ENCODE results near the gene ARHGAP26. TPM values are rescaled to one million over a fixed set of nuclear protein-coding genes. Genes with fewer than 3 reads are reported as not detected.
"Not testable (repeated sequence)": the region's sequence is repeated elsewhere in the genome, so short reads cannot be mapped to it uniquely, and the experiment has no call there.

The ARHGAP26 gene
- total and polyA plus RNA-seq, 5 donors = 13.2 to 56.9 (median 47.0) TPM

DNA sequence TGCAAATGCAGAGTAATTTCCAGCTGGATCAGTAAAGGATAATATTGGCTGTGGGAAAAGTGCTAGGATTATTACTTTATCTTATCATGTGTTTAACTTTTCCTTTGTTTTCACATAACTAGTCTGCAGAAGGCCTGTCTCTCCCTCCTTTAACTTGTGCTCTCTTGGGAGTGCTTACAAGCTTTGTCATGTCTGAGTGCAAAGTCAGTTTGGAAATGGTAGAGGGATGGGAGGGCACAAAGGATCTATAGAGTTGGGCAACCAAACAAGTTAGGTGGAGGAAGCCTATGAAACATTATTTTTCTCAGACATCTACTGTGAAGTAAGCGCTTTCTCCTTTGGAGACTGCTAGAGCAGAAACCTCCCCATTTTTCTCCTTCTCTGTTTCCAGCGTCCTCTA, 308.8 kb downstream of the ARHGAP26 start:
- intact Hi-C loops (cut with DNase I) = no loop called here
- Histone ChIP-seq H3K4me3 (ENCODE audit: low read length) (no peak overlapping the region), H3K9me3 (ENCODE audit: control insufficient read depth, low read length) (no peaks in the 10 kb centered on the region), H3K27me3 (ENCODE audit: control insufficient read depth, insufficient read depth) (no peaks in the 10 kb centered on the region), H3K27ac (ENCODE audit: low read length) (no peak overlapping the region), H3K4me1 (ENCODE audit: control insufficient read depth, insufficient read depth, low read length) (peaks cover 2% of the 10 kb centered on the region)
- DNase-seq (no peak), ATAC-seq (no peak)
- WGBS = 92% methylated on average over 2 of the region's 2 CpGs

GRCh38 chr5:143080407-143080806, 310.2 kb downstream of the ARHGAP26 start:
- Histone ChIP-seq H3K4me3 (ENCODE audit: low read length) (no peak overlapping the region), H3K9me3 (ENCODE audit: control insufficient read depth, low read length) (no peaks in the 10 kb centered on the region), H3K27me3 (ENCODE audit: control insufficient read depth, insufficient read depth) (no peaks in the 10 kb centered on the region), H3K4me1 (ENCODE audit: control insufficient read depth, insufficient read depth, low read length) (peaks cover 8% of the 10 kb centered on the region), H3K27ac (ENCODE audit: low read length) (no peak overlapping the region)
- DNase-seq (no peak), ATAC-seq (no peak)
- WGBS = 97% methylated on average over 2 of the region's 2 CpGs
- intact Hi-C loops (cut with DNase I) = no loop called here

GRCh38 chr5:143080982-143081381, 310.8 kb downstream of the ARHGAP26 start:
- peaks cover 8% of the 10 kb centered on the region for H3K4me1 ChIP-seq (ENCODE audit: control insufficient read depth, insufficient read depth, low read length)

DNA sequence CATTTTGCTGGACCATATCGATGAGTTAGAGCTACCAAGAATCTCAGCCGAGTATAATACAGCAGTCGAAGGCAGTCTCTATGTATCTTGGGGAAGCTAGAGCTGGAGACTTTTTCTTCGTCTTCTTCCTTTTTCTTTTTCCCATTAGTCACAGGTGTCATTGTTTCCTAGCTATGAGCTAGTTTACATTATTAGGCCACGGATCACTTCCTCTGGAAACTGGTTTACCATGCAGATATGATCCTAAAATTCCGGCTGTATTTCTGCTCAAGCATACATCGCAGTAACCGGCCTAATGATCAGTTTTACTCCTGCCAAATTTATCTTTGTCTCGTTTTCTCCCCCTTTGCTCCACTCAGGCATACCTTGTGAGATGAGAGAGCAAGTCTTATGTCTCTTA, 312.8 kb downstream of the ARHGAP26 start:
- 74% methylated on average over 9 of the region's 9 CpGs for WGBS
- no peak for ATAC-seq

More at GRCh38 chr5:143080982-143081381, 310.8 kb downstream of the ARHGAP26 start:
- no peak overlapping the region for H3K27ac ChIP-seq (ENCODE audit: low read length)
- ATAC-seq (no peak), DNase-seq (no peak)
- WGBS = 96% methylated on average over 1 of the region's 1 CpG
- no peaks in the 10 kb centered on the region for H3K27me3 ChIP-seq (ENCODE audit: control insufficient read depth, insufficient read depth)
- intact Hi-C loops (cut with DNase I) = no loop called here
- no peak overlapping the region for H3K4me3 ChIP-seq (ENCODE audit: low read length)
- H3K9me3 ChIP-seq (ENCODE audit: control insufficient read depth, low read length) = no peaks in the 10 kb centered on the region

DNA sequence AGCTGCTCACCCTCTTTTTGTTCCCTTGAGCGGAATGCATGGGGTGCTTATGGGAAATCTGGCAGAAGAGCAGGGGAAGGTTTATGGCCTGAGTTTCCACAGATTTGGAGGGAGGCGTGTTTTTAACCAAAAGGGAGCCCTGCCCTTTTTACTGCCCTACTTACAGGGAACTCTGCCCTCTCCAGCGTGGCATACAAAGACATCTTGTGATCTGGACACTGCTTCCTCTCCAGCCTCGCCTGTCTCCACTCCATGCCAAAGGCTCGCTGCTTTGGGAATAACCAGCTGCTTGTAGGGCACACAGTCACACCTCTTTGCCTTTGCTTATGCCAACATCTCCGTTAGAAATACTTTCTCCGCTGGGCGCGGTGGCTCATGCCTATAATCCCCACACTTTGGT, 314.2 kb downstream of the ARHGAP26 start:
- ATAC-seq (peak in 1 of 2 donors; percentile 73), DNase-seq (peak in 1 of 3 donors; percentile 59)
- Histone ChIP-seq H3K4me1 (ENCODE audit: control insufficient read depth, insufficient read depth, low read length) (peaks cover 8% of the 10 kb centered on the region), H3K9me3 (ENCODE audit: control insufficient read depth, low read length) (no peaks in the 10 kb centered on the region), H3K4me3 (ENCODE audit: low read length) (no peak overlapping the region), H3K27ac (ENCODE audit: low read length) (peak overlapping the region; percentile 67), H3K27me3 (ENCODE audit: control insufficient read depth, insufficient read depth) (no peaks in the 10 kb centered on the region)
- intact Hi-C loops (cut with DNase I) = no loop called here
- WGBS = 80% methylated on average over 9 of the region's 9 CpGs

More for the DNA sequence above, 312.8 kb downstream of the ARHGAP26 start:
- Histone ChIP-seq H3K27ac (ENCODE audit: low read length) (no peak overlapping the region), H3K9me3 (ENCODE audit: control insufficient read depth, low read length) (no peaks in the 10 kb centered on the region), H3K27me3 (ENCODE audit: control insufficient read depth, insufficient read depth) (no peaks in the 10 kb centered on the region), H3K4me1 (ENCODE audit: control insufficient read depth, insufficient read depth, low read length) (peaks cover 8% of the 10 kb centered on the region), H3K4me3 (ENCODE audit: low read length) (no peak overlapping the region)
- DNase-seq = no peak
- intact Hi-C loops (cut with DNase I) = no loop called here

GRCh38 chr5:143085319-143085917, 315.2 kb downstream of the ARHGAP26 start:
- H3K4me3 ChIP-seq (ENCODE audit: low read length) = no peak overlapping the region
- intact Hi-C loops (cut with DNase I) = no loop called here
- H3K9me3 ChIP-seq (ENCODE audit: control insufficient read depth, low read length) = no peaks in the 10 kb centered on the region
- peaks cover 8% of the 10 kb centered on the region for H3K4me1 ChIP-seq (ENCODE audit: control insufficient read depth, insufficient read depth, low read length)
- 67% methylated on average over 6 of the region's 6 CpGs for WGBS
- no peaks in the 10 kb centered on the region for H3K27me3 ChIP-seq (ENCODE audit: control insufficient read depth, insufficient read depth)
- ATAC-seq (peak in 1 of 2 donors; percentile 26), DNase-seq (no peak)
- H3K27ac ChIP-seq (ENCODE audit: low read length) = no peak overlapping the region

GRCh38 chr5:143086546-143086907, 316.4 kb downstream of the ARHGAP26 start:
- WGBS = 94% methylated on average over 1 of the region's 1 CpG
- Histone ChIP-seq H3K27me3 (ENCODE audit: control insufficient read depth, insufficient read depth) (no peaks in the 10 kb centered on the region), H3K27ac (ENCODE audit: low read length) (peak overlapping the region; percentile 55), H3K9me3 (ENCODE audit: control insufficient read depth, low read length) (no peaks in the 10 kb centered on the region), H3K4me1 (ENCODE audit: control insufficient read depth, insufficient read depth, low read length) (peaks cover 8% of the 10 kb centered on the region), H3K4me3 (ENCODE audit: low read length) (no peak overlapping the region)
- DNase-seq (no peak), ATAC-seq (no peak)
- intact Hi-C loops (cut with DNase I) = no loop called here

DNA sequence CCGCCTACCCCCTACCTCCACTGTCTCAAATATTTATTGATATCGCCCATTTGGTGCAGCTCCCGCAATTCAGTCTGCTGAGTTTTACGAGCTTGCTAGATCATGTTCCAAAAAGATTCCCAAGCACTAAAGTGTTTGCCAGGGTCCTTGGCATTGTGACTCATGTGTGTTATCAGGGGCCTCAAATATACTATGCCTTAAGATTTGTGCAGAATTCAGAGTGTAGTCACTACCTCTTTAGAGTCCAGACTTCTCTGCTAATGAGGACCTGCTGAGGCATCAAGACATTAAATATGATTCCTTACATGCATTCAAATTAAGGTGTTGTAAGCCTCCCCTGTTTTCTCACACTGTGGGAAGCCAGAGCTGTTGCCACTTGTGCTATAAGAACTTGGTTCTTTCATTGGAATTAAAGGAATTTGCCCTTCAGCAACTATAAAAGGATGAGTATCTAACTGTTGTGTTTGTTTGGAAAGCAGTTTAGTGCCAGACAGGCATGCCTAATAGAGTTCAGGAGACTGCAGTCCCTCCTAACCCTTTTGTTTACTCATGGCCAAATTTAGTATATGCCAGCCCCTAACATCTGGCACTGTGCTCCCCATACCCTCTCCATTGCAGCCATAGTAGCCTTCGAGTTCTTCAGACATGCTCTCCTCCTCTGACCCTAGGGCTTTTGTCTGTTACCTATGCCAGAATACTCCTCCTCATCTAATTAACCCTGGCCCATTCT, 316.9 kb downstream of the ARHGAP26 start:
- H3K9me3 ChIP-seq (ENCODE audit: control insufficient read depth, low read length) = no peaks in the 10 kb centered on the region
- intact Hi-C loops (cut with DNase I) = no loop called here
- DNase-seq (no peak), ATAC-seq (peak; percentile 40 to 49)
- H3K4me1 ChIP-seq (ENCODE audit: control insufficient read depth, insufficient read depth, low read length) = peaks cover 8% of the 10 kb centered on the region
- H3K27ac ChIP-seq (ENCODE audit: low read length) = peak overlapping the region; percentile 55
- no peak overlapping the region for H3K4me3 ChIP-seq (ENCODE audit: low read length)
- 67% methylated on average over 5 of the region's 5 CpGs for WGBS
- no peaks in the 10 kb centered on the region for H3K27me3 ChIP-seq (ENCODE audit: control insufficient read depth, insufficient read depth)

- intact Hi-C loops (cut with DNase I); H3K27me3 ChIP-seq (ENCODE audit: control insufficient read depth, insufficient read depth); H3K4me3 ChIP-seq (ENCODE audit: low read length); H3K9me3 ChIP-seq (ENCODE audit: control insufficient read depth, low read length); H3K4me1 ChIP-seq (ENCODE audit: control insufficient read depth, insufficient read depth, low read length); H3K27ac ChIP-seq (ENCODE audit: low read length); DNase-seq; ATAC-seq: not testable (repeated sequence)
- 98% methylated on average over 11 of the region's 11 CpGs for WGBS
Observed at GRCh38 chr5:143088702-143089101, 318.5 kb downstream of the ARHGAP26 start.

DNA sequence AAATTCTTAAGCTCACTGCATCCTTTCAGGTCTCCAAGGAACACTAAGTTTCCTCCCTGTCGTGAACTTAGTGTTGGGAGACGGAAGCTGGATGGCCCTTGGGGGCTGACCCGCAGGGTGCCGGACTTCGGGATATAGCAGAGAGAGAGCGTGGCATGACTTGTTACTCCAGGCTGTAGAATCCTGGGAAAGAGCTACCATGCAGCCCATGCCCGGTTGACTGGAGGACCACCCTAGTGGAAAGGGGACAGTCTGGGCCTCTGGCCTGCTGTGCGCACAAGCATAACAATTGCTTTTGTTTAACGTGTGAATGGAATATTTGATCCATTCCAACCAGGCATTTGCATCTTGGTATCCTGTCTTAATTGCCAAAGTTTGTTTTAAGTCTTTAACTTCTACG, 319.9 kb downstream of the ARHGAP26 start:
- H3K4me1 ChIP-seq (ENCODE audit: control insufficient read depth, insufficient read depth, low read length); DNase-seq; H3K27me3 ChIP-seq (ENCODE audit: control insufficient read depth, insufficient read depth); intact Hi-C loops (cut with DNase I); H3K27ac ChIP-seq (ENCODE audit: low read length); H3K9me3 ChIP-seq (ENCODE audit: control insufficient read depth, low read length); H3K4me3 ChIP-seq (ENCODE audit: low read length); ATAC-seq: not testable (repeated sequence)
- 92% methylated on average over 10 of the region's 10 CpGs for WGBS

- H3K9me3 ChIP-seq (ENCODE audit: control insufficient read depth, low read length); intact Hi-C loops (cut with DNase I); H3K27me3 ChIP-seq (ENCODE audit: control insufficient read depth, insufficient read depth); DNase-seq; H3K4me1 ChIP-seq (ENCODE audit: control insufficient read depth, insufficient read depth, low read length); H3K4me3 ChIP-seq (ENCODE audit: low read length); ATAC-seq; H3K27ac ChIP-seq (ENCODE audit: low read length): not testable (repeated sequence)
- 81% methylated on average over 8 of the region's 8 CpGs for WGBS
Observed at GRCh38 chr5:143092711-143093451, 322.7 kb downstream of the ARHGAP26 start.
